HG02642 (cell line): ENCODE measurements around the gene PARP8.
"Not testable (repeated sequence)": the region's sequence is repeated elsewhere in the genome, so short reads cannot be mapped to it uniquely, and the experiment has no call there.

Experiments
- ATAC-seq: cut with Tn5 transposase; IDR thresholded peaks from one replicate; pipeline ENCODE4 v1.9.1; 2021; ENCODE audit warnings: mild to moderate bottlenecking; ENCODE audit not compliant: unreplicated experiment, poor library complexity

PARP8 gene

DNA sequence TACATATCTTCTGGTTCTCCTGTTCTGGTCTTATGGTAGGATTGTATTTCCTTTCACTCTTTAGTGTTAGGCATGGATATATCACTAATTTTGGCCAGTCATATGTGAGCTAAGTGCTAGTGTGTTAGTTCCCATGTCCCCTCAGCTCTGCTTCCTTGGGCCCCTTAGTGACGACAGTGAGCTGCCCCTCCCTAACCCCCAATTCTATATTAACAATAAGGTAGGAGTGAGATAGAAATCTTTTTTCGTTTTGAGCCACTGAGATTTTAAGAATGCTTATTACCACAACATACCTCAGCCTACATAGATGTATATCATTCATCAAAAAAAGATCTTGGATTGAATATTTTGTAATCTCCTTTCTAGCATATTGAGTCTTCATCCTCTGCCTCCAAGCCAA, 100.5 kb downstream of the PARP8 start:
- no peak for ATAC-seq

DNA sequence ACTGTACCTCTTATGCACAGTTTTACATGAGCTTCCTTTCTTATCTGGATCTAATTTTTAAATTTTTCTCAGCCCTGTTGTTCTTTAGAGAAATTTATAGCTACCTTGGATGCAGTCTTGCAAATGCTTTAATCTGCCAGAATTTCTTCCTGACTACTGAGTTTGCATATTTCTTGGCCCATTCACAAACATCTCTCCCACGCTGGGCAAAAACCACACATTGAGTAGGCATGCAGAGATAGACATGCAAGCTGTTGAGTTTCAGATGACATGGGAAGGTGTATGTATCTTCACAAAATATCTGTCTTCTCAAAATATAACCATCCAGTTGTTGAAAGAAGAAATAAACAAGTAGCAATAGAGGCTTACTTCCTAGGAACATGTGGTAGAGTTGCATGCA, 101.2 kb downstream of the PARP8 start:
- no peak for ATAC-seq

DNA sequence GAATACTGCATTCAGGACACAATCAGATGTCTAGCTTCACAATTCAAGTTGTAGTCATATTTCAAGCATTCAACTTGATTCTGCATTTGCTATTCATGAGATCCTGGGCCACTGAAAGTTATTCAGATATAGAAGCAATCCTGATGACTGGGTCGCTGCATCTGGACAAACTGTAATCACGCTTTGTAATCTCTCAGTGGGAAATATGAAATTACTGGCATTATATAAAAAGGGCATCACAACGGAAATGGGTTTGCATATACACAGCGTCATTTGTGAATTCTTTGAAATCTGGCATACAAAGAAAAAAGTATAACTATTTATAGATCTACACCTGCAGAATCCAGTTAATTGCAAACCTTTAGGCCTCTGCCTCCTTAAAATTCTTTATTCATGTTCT, 102.2 kb downstream of the PARP8 start:
- ATAC-seq = no peak

DNA sequence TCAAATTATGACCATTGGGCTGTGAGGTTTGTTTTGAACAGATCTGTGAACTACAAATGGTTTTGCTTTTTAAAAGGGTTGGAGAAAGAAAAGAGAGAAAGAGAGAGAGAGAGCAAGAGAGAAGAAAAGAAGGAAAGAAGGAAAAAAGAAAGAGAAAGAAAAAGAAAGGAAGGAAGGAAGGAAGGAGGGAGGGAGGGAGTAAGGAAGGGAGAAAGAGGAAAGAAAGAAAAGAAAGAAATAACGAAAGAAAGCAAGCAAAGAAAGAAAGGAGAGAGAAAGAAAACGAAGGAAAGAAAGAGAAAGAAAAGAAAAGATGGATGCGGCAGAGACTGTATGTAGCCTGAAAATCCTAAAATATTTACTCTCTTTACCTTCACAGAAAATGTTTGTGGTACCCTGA, 104.0 kb downstream of the PARP8 start:
- ATAC-seq = no peak

DNA sequence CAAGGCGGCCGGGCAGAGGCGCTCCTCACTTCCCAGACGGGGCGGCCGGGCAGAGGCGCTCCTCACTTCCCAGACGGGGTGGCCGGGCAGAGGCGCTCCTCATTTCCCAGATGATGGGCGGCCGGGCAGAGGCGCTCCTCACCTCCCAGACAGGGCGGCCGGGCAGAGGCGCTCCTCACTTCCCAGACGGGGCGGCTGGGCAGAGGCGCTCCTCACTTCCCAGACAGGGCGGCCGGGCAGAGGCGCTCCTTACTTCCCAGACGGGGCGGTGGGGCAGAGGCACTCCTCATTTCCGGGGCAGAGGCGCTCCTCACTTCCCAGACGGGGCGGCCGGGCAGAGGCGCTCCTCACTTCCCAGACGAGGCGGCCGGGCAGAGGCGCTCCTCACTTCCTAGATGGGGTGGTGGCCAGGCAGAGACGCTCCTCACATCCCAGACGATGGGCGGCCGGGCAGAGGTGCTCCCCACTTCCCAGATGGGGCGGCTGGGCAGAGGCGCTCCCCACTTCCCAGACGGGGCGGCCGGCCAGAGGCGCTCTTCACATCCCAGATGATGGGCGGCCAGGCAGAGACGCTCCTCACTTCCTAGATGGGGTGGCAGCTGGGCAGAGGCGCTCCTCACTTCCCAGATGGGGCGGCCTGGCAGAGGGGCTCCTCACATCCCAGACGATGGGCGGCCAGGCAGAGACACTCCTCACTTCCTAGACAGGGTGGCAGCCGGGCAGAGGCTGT, 108.2 kb downstream of the PARP8 start:
- ATAC-seq = not testable (repeated sequence)

DNA sequence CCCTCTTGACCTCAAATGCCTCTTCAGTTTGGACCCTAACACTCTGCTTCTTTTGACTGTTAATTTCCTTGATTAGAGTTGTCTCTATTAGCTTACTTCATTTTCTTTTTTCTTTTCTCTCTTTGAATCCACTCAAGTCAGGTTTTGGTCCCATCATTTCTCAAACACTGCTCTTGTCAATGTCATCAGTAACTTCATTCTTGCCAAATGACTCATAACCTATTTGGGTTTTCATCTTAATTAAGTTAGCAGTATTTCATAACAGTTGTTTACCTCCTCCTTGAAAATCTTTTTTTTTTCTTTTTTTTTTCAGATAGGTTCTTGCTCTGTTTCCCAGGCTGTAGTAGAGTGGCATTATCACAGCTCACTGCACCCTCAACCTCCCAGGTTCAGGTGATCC, 119.6 kb downstream of the PARP8 start:
- ATAC-seq = no peak

DNA sequence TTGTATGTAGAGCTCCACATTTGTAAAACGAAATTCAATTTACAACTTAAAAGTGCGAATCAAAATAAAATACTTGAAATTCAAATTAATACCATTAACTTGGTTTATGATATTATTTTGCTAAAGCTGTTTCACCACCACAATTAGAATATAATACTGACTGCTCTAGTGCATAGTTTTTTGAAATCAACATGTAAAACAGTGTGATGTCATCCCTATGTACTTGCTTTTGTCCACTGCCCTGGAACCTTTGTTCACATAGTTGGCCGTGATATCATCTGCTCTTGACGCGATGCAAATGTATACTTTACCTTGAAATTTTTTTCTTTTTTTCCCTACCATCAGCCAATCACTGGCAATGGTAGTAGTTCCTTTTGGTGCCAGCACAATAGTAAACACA, 125.4 kb downstream of the PARP8 start:
- ATAC-seq = no peak

DNA sequence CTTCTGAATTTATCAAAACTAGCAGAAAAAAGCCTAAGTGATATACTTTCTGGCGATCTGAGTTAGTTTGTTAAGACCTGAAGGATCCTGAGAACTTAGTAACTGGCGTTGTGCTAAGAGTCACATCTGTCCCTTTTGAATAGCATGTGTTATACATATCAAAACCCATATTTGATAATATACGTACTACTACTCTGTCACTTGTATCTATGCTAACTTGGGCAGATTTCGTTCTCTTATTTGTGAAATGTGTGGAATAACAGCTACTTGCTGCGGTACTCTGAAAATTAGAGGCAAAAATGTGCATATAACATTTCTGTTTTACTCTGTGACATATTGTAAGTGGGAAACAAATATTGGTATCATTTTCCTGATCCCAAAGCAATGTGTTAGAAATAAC, 126.4 kb downstream of the PARP8 start:
- no peak for ATAC-seq

DNA sequence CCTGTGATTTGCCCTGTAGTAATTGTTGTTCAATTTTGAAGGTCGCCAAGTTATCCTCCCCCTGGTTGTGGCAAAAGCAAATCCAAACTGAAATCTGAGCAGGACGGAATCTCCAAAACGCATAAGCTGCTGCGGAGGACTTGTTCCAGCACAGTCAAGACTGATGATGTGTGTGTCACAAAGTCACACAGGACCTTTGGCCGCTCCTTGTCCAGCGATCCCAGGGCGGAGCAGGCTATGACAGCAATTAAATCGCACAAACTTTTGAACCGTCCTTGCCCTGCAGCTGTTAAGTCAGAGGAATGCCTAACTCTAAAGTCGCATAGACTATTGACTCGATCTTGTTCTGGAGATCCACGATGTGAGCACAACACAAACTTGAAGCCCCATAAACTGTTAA, 128.4 kb downstream of the PARP8 start:
- ATAC-seq = no peak

DNA sequence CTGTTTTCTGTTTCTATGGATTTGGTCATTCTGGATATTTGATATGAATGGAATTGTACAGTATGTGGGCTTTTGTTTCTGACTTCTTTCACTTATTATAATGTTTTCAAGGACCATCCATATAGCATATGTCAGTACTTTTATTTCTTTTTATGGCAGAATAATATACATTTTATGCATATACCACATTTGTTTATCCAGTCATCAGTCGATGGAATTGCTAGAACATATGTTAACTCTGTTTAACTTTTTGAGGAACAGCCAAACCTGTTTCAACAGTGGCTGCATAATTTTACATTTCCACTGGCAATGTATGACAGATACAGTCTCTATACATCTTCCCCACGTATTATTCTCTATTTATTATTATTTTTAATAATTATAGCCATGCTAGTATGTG, 131.6 kb downstream of the PARP8 start:
- no peak for ATAC-seq

DNA sequence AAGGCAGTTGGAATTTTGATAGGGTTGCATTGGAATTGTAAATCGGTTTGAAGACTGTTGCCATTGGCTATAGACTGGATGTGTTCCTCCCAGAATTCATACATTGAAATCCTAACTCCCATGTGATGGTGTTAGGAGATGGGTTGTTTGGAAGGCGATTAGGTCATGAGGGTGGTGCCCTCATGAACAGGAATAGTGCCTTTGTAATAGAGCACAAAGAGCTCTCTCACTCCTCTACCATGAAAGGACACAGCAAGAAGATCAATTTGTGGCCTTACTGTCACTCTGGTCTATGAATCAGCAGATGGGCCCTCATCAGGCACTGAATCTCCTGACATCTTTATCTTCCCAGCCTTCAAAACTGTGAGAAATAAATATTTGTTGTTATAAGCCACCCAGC, 133.2 kb downstream of the PARP8 start:
- ATAC-seq = no peak

DNA sequence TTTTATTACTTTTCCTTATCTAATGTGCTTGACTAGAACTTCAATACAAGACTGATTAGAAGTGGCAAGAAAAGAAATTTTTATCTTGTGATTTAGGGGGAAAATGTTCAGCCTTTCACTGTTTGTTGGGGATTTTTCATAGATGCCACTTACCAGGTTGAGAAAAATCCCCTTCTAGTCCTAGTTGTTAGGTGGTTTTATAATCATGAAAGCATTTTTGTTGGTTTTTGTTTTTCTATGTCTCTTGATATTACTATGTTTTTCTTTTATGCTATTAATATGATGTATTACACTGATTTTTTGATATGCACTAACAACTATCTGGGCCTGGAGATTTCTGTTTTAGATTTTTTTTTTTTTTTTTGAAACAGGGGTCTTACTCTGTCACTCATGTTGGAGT, 134.0 kb downstream of the PARP8 start:
- ATAC-seq = no peak

DNA sequence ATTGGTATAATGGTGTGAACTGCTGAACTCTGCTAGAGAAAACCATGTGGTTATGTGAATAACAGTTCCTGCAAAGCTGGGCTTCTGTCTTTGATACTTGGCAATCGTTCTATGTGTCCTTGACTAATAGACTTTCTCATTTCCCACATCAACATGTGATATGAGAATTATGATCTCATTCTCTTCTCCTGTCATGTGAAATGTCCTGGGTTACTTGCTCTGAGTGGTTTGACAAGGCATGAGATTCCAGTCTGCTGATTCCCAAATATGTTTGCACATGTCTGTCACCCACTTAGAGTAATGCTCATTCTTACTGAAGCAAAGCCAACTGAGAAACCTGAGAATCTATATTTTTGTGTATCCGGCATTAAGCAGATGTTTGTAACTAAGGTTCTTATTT, 141.2 kb downstream of the PARP8 start:
- no peak for ATAC-seq

DNA sequence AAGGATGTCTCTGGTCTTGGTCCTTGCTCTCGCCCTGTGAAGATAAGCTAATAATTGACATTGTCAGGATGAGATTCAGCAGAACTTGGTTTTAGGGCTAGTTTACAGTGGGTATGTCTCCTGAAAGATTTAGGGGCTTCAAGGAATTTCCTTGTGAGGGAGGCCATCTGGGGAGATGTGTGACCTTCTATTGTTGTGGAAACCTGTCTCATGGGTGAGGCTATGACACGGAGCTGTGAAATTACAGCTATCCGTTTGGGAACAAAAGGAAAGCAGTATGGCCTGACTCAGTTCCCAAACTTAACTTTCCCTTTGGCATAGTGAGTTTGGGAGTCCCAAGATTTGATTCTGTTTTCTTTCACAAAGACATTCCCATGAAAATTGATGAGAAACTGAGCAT, 142.0 kb downstream of the PARP8 start:
- ATAC-seq = no peak

DNA sequence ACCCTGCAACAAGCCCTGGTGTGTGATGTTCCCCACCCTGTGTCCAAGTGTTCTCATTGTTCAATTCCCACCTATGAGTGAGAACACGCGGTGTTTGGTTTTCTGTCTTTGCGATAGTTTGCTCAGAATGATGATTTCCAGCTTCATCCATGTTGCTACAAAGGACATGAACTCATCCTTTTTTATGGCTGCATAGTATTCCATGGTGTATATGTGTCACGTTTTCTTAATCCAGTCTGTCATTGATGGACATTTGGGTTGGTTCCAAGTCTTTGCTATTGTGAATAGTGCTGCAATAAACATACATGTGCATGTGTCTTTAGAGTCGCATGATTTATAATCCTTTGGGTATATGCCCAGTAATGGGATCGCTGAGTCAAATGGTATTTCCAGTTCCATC, 145.3 kb downstream of the PARP8 start:
- ATAC-seq = not testable (repeated sequence)

DNA sequence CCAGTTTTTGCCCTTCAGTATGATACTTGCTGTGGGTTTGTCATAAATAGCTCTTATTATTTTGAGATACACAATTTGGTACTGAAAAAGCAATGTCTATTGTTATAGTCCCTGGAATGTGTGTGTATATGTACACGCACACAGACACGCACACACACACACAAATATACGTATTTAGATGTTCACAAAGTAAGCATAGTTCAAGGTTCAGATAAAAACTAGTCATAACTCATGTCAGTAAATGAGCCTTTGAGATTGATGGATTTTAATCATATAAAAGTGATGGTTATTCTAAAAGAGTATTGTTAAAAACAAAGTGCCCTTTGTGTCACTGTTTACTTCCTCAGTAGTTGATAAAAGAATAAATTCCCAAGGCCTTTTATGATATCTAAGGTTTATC, 147.3 kb downstream of the PARP8 start:
- ATAC-seq = no peak

DNA sequence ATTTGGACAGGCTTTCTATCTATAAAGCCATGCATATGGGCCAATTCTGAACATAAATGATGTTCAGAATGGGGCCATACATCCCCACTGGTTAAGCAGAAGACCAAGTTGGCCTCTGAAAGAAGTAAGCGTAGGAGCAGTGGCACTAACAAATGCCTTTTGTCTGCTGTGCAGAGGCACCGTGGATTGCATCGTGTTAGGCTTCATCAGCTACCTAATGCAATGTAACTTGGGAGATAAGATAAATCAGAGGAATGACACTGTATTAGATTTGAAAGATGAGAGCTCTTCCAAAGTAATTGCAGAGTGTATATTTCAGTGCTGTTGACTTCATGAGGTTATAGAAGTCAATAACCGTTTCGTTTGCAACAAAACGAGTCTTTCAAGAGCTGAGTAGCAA, 148.1 kb downstream of the PARP8 start:
- ATAC-seq = no peak

DNA sequence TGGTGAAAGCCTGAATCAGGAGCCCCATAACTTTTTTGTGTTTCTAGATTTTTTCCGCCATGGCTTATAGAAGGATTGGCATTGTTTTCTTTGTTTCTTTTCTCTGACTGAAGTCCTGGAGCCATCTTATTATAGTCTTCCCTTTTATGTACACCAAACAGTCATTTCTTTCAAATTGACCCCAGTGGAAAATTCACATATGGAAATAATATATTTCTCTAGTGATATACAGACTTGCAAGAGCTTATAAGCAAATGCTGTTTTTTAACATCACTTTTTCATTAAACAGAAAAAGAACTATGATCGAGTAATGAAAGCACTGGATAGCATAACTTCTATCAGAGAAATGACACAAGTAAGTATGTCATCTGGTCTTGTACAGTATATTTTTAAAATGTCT, 155.6 kb downstream of the PARP8 start:
- ATAC-seq = no peak

DNA sequence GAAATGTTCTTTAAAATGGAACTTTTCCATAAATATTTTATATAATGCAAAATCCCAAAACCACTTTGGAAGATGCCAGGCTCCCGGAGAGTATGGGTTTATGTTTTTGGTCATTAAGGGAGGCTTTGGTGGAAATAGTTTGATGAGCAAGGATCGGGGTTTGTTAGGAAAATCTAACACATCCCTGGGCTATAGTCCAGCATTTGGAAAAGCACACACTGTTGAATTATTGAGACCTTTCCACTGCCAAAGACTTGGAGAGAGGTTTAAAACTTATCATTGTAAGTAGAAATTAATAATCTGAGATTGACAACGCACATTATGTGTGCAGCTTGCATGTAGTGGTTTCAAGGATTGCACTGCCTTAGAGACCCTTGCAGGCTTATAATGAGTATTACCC, 156.3 kb downstream of the PARP8 start:
- no peak for ATAC-seq

DNA sequence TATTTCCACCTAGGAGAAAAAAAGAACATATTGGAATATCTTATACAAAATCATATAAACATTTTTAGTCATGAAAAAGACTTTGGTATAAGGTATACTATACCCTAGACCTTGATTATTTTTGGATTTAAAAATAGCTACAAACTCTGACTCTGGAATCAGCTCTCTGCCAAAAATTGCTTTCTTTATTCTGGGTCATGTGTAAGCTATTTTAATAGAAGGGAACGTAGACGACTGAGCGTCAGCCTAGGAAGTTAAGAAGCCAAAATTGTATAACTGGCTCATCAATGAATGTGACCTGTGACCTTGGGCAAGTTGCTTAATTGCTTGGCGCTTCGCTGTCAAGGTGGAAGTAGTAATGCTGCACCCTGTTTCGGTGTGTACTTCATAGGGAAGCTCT, 157.1 kb downstream of the PARP8 start:
- ATAC-seq = no peak

DNA sequence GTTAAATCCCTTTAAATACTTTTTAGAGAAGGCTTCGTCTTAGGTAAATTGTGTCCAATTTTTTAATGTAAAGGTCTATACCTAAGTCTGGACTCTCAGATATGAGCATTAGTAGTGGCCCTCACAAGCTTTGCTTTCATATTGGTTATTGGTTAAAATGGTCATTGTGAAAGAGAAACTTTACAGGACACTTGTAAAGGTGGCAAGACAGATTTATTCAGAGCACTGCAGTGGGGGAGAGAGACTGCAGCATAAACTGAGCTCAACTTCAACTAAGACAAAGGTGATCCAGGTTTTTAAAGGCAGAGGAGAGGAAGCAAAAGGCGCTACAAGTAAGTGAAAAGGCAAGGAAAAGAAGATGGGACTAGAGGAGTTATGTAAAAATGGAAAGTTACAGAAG, 157.7 kb downstream of the PARP8 start:
- no peak for ATAC-seq

DNA sequence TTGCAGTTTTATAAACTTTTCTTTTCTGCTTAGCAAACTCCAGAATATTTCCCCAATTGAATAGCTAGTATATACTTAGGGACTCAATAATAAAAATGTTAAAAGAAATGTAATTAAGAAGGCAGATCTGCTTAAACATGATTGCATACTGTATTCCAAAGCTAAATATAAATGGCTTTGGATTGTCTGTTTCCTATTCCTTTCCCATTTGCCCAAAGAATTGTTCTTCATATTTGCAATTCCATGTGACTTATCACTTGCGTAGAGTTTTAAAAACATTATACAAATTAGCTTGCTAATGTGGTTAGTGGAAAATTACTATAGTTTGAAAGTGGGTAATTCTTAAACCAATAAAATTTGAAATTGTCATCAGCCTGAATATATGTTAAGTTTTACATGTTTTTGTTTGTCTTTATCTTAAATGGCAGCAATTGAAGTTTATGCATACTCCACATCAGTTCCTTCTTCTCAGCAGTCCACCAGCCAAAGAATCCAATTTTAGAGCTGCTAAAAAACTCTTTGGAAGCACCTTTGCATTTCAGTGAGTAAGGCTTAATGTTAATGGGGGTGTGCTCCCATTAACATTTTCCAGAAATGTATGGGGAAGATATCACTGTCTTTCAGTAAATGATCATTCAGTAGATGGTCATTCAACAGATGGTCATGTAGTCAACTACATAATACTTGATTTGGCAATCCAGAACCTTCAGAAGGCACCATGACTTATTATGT, 161.2 kb downstream of the PARP8 start:
- no peak for ATAC-seq
